Measurements from ENCODE around the gene PLBD1. TPM values are rescaled to one million over a fixed set of nuclear protein-coding genes. Genes with fewer than 3 reads are reported as not detected.

Gene PLBD1
- polyA plus RNA-seq, 6 donors from 2014 or later: 0.39 to 5.3 (median 1.6) TPM

GRCh38 chr12:14589169-14590004 lies 21.7 kb upstream of the PLBD1 start:
- no peaks in the 10 kb centered on the region for H3K4me1 Mint-ChIP-seq

GRCh38 chr12:14588571-14588970 lies 20.9 kb upstream of the PLBD1 start:
- Mint-ChIP-seq H3K27ac (no peak overlapping the region), H3K4me1 (no peaks in the 10 kb centered on the region), H3K9me3 (peaks cover 0 to 2% (median 0%) of the 10 kb centered on the region in 7 donors), H3K27me3 (no peaks in the 10 kb centered on the region), H3K36me3 (no peaks in the 10 kb centered on the region), H3K4me3 (no peak overlapping the region)
- ATAC-seq (ENCODE audit: low read depth in 2 of 2) (no peak), DNase-seq (no peak)

More at GRCh38 chr12:14589169-14590004, 21.7 kb upstream of the PLBD1 start:
- Mint-ChIP-seq H3K36me3 (no peaks in the 10 kb centered on the region), H3K4me3 (no peak overlapping the region), H3K9me3 (peaks cover 0 to 2% (median 0%) of the 10 kb centered on the region in 7 donors), H3K27ac (no peak overlapping the region), H3K27me3 (no peaks in the 10 kb centered on the region)
- DNase-seq (no peak), ATAC-seq (ENCODE audit: low read depth in 2 of 2) (no peak)

GRCh38 chr12:14578646-14579045 lies 11.0 kb upstream of the PLBD1 start:
- no peak for DNase-seq
- Mint-ChIP-seq H3K36me3 (no peaks in the 10 kb centered on the region), H3K27ac (peak overlapping the region in 1 of 6 donors; percentile 62), H3K4me1 (peaks cover 21 to 29% (median 23%) of the 10 kb centered on the region in 3 donors), H3K4me3 (peak overlapping the region in 1 of 8 donors; percentile 12), H3K27me3 (no peaks in the 10 kb centered on the region), H3K9me3 (peaks cover 0 to 2% (median 0%) of the 10 kb centered on the region in 7 donors)
- ATAC-seq (ENCODE audit: low read depth in 2 of 2): peak; percentile 37 to 53

- Mint-ChIP-seq H3K27me3 (peaks cover 0 to 2% (median 0%) of the 10 kb centered on the region in 3 donors), H3K9me3 (peaks cover 0 to 2% (median 0%) of the 10 kb centered on the region in 7 donors), H3K4me1 (peaks cover 21 to 29% (median 23%) of the 10 kb centered on the region in 3 donors), H3K4me3 (peak overlapping the region in 1 of 8 donors; percentile 0), H3K36me3 (no peaks in the 10 kb centered on the region), H3K27ac (no peak overlapping the region)
- ATAC-seq (ENCODE audit: low read depth in 2 of 2) (peak; percentile 45 to 51), DNase-seq (no peak)
These were observed 9.7 kb upstream of the PLBD1 start for GRCh38 chr12:14577344-14577743.

- Mint-ChIP-seq H3K27me3 (peaks cover 0 to 7% (median 0%) of the 10 kb centered on the region in 3 donors), H3K4me3 (peak overlapping the region in 1 of 8 donors; percentile 0), H3K36me3 (no peaks in the 10 kb centered on the region), H3K4me1 (peaks cover 21 to 29% (median 23%) of the 10 kb centered on the region in 3 donors), H3K9me3 (peaks cover 0 to 2% (median 0%) of the 10 kb centered on the region in 7 donors), H3K27ac (no peak overlapping the region)
- ATAC-seq (ENCODE audit: low read depth in 2 of 2) (peak; percentile 18 to 44), DNase-seq (no peak)
These were observed 9.2 kb upstream of the PLBD1 start for GRCh38 chr12:14576896-14577295.

GRCh38 chr12:14575585-14575984 lies 7.9 kb upstream of the PLBD1 start:
- Mint-ChIP-seq H3K27ac (peak overlapping the region in 1 of 6 donors; percentile 34), H3K27me3 (peaks cover 7 to 8% (median 8%) of the 10 kb centered on the region in 3 donors), H3K36me3 (no peaks in the 10 kb centered on the region), H3K4me3 (no peak overlapping the region), H3K4me1 (peaks cover 21 to 29% (median 23%) of the 10 kb centered on the region in 3 donors), H3K9me3 (peaks cover 0 to 2% (median 0%) of the 10 kb centered on the region in 7 donors)
- ATAC-seq (ENCODE audit: low read depth in 2 of 2) (no peak), DNase-seq (no peak)

- no peak overlapping the region for H3K27ac Mint-ChIP-seq
- no peak overlapping the region for H3K4me3 Mint-ChIP-seq
- no peaks in the 10 kb centered on the region for H3K36me3 Mint-ChIP-seq
- H3K9me3 Mint-ChIP-seq: peaks cover 0 to 2% (median 0%) of the 10 kb centered on the region in 7 donors
- DNase-seq: no peak
- H3K27me3 Mint-ChIP-seq: peaks cover 19 to 23% (median 21%) of the 10 kb centered on the region in 3 donors
- peaks cover 15 to 22% (median 17%) of the 10 kb centered on the region in 3 donors for H3K4me1 Mint-ChIP-seq
- ATAC-seq (ENCODE audit: low read depth in 2 of 2): no peak
These were observed 5.4 kb upstream of the PLBD1 start for GRCh38 chr12:14573118-14573517.

GRCh38 chr12:14572401-14572800 lies 4.7 kb upstream of the PLBD1 start:
- DNase-seq (no peak), ATAC-seq (ENCODE audit: low read depth in 2 of 2) (peak in 1 of 2 donors; percentile 32)
- H3K4me1 Mint-ChIP-seq: peaks cover 13 to 21% (median 16%) of the 10 kb centered on the region in 3 donors
- peaks cover 0 to 2% (median 0%) of the 10 kb centered on the region in 7 donors for H3K9me3 Mint-ChIP-seq
- H3K4me3 Mint-ChIP-seq: no peak overlapping the region
- no peaks in the 10 kb centered on the region for H3K36me3 Mint-ChIP-seq
- H3K27ac Mint-ChIP-seq: peak overlapping the region in 1 of 6 donors; percentile 39
- H3K27me3 Mint-ChIP-seq: peaks cover 20 to 26% (median 24%) of the 10 kb centered on the region in 3 donors

GRCh38 chr12:14571779-14572178 lies 4.1 kb upstream of the PLBD1 start:
- ATAC-seq (ENCODE audit: low read depth in 2 of 2) (no peak), DNase-seq (no peak)
- Mint-ChIP-seq H3K27me3 (peaks cover 26 to 29% (median 26%) of the 10 kb centered on the region in 3 donors), H3K9me3 (peaks cover 0 to 2% (median 0%) of the 10 kb centered on the region in 7 donors), H3K4me1 (peaks cover 7 to 14% (median 11%) of the 10 kb centered on the region in 3 donors), H3K36me3 (no peaks in the 10 kb centered on the region), H3K4me3 (no peak overlapping the region), H3K27ac (no peak overlapping the region)

- Mint-ChIP-seq H3K27me3 (peaks cover 34 to 39% (median 36%) of the 10 kb centered on the region in 3 donors), H3K27ac (peak overlapping the region in 1 of 6 donors; percentile 55), H3K9me3 (peaks cover 0 to 2% (median 0%) of the 10 kb centered on the region in 7 donors)
These were observed 2.5 kb upstream of the PLBD1 start for GRCh38 chr12:14570231-14570630.

GRCh38 chr12:14564336-14564959 lies 3.2 kb downstream of the PLBD1 start:
- Mint-ChIP-seq H3K36me3 (no peaks in the 10 kb centered on the region), H3K27ac (no peak overlapping the region), H3K4me3 (no peak overlapping the region), H3K9me3 (no peaks in the 10 kb centered on the region), H3K4me1 (peaks cover 8 to 17% (median 12%) of the 10 kb centered on the region in 3 donors), H3K27me3 (peaks cover 22 to 30% (median 27%) of the 10 kb centered on the region in 3 donors)
- ATAC-seq (ENCODE audit: low read depth in 2 of 2) (no peak), DNase-seq (no peak)

More at GRCh38 chr12:14570231-14570630, 2.5 kb upstream of the PLBD1 start:
- Mint-ChIP-seq H3K4me3 (no peak overlapping the region), H3K36me3 (no peaks in the 10 kb centered on the region), H3K4me1 (peaks cover 2 to 10% (median 4%) of the 10 kb centered on the region in 3 donors)
- ATAC-seq (ENCODE audit: low read depth in 2 of 2) (no peak), DNase-seq (no peak)

GRCh38 chr12:14563046-14563445 lies 4.6 kb downstream of the PLBD1 start:
- Mint-ChIP-seq H3K4me1 (peaks cover 17 to 23% (median 18%) of the 10 kb centered on the region in 3 donors), H3K27ac (no peak overlapping the region), H3K4me3 (no peak overlapping the region), H3K9me3 (no peaks in the 10 kb centered on the region), H3K27me3 (peaks cover 11 to 22% (median 17%) of the 10 kb centered on the region in 3 donors), H3K36me3 (no peaks in the 10 kb centered on the region)
- no peak for DNase-seq
- ATAC-seq (ENCODE audit: low read depth in 2 of 2): no peak

GRCh38 chr12:14562279-14562678 lies 5.4 kb downstream of the PLBD1 start:
- no peak for ATAC-seq (ENCODE audit: low read depth in 2 of 2)
- no peak overlapping the region for H3K4me3 Mint-ChIP-seq
- H3K9me3 Mint-ChIP-seq: peaks cover 0 to 3% (median 0%) of the 10 kb centered on the region in 7 donors
- DNase-seq: no peak
- H3K27ac Mint-ChIP-seq: no peak overlapping the region
- peaks cover 8 to 20% (median 14%) of the 10 kb centered on the region in 3 donors for H3K27me3 Mint-ChIP-seq
- no peaks in the 10 kb centered on the region for H3K36me3 Mint-ChIP-seq
- H3K4me1 Mint-ChIP-seq: peaks cover 16 to 22% (median 19%) of the 10 kb centered on the region in 3 donors
